Dermis blood vessel endothelial cell (primary cell): ENCODE data around the gene BMI1. TPM values are rescaled to one million over a fixed set of nuclear protein-coding genes. Genes with fewer than 3 reads are reported as not detected.

Source experiments
- DNase-seq: peaks from one replicate; pipeline ENCODE4 v3.0.0; 2010
- total RNA-seq: library from RNA; depleted of rRNA; stranded (reverse); fragments of >200 nt; gene quantifications from 2 replicates; pipeline ENCODE4 v1.2.3, GENCODE V29; 2014

BMI1 gene
- total RNA-seq, 1 donor from 2014 or later = 49.4 TPM

DNA sequence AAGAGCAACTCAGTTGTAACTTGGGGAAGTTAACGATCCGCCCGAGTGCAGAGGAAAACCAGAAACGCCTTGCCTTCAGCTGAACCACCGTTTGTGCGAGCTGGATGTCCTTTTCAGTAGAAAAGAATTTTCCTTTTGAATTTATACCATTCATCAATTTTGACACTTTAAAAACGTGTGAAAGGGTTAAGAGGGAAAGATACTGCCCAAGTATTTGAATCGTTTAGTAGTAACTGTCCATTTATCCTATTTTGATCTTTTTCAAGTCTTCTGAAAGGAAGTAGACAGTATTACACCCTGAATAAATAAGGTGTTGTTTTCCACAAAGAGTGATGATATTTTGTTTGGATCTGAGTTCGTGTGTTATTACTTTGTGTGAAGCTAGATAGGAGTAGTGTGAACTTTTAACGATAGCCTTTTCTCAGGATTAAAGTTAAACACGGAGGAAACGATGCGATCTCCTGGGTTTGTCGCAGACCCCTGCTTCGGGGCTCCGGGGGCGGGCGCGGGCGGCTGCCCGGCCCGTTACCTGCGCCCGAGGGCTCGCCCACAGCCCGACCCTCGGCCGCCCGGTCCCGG, 830 bp upstream of the BMI1 start:
- DNase-seq = no peak

DNA sequence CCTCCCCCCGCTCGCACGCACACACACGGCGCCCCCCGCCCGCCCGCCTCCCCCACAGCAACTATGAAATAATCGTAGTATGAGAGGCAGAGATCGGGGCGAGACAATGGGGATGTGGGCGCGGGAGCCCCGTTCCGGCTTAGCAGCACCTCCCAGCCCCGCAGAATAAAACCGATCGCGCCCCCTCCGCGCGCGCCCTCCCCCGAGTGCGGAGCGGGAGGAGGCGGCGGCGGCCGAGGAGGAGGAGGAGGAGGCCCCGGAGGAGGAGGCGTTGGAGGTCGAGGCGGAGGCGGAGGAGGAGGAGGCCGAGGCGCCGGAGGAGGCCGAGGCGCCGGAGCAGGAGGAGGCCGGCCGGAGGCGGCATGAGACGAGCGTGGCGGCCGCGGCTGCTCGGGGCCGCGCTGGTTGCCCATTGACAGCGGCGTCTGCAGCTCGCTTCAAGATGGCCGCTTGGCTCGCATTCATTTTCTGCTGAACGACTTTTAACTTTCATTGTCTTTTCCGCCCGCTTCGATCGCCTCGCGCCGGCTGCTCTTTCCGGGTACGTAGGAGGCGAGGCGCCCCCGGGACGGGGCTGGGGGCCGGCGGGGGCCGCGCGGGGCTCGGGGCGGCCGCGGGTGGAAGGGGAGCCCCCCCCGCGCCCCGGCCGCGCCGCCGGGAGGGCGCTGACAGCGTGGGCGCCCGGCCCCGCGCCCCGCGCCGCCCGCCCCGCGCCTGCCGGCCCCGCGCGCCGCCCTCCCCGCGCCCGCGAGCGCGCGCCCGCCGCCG, 441 bp downstream of the BMI1 start:
- DNase-seq = peak; percentile 77

DNA sequence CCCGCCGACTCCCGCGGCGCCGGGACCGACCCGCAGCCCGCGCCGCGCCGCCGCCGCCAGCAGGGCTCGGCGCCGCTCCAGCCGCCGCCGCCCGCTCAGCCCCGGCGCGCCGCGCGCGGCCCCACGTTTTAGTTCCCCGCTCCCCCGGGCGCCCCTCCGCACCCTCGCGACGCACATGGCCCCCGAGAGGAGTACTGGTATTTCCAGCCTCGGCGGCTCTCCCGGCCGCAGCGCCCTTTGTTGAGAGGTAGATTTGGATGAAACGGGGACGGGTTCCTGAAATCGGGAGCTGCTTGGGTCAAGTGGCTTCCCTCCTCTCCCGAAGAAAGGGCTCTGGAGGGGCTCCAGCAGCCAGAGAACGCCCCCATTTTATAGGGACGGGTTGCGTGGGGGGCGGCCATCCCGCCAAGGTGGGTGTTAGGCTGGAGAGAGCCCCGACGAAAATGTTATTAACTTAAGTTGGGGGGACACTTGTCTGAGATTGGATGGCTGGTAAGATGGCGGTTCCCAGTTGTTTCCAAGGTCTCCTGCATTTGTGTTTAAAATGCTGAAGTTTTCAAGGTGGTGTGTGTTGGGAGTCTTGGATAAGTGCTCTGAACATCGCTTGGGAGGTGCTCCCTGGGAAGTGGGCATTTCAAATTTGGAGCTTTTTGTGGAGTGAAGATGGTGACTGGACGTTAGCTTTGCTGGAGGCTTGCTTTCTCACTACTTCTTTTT, 1.2 kb downstream of the BMI1 start:
- DNase-seq = peak; percentile 37

DNA sequence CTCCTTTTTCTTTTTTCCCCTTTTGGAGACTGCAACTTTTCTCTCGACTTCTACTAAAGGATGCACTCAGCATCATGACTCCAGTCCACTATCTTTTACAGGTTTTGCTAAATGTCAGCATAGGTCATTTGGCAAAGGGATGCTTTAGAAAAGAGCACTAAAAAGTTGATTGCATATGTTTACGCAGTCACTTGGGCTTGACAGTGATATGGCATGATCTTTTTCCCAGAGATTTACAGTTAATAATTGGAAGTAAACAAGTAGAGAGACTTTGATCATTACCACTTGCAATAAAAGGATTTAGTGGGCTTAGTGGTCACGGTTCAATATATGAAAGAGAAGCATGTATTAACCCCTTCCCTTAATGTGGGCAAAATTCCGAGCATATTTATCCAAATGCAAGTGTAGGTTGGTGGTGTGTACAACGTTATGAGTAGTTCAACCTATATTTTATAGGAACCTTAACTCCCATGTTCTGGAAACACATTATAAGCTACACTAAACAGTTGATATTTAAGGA, 1.8 kb downstream of the BMI1 start:
- DNase-seq = no peak

DNA sequence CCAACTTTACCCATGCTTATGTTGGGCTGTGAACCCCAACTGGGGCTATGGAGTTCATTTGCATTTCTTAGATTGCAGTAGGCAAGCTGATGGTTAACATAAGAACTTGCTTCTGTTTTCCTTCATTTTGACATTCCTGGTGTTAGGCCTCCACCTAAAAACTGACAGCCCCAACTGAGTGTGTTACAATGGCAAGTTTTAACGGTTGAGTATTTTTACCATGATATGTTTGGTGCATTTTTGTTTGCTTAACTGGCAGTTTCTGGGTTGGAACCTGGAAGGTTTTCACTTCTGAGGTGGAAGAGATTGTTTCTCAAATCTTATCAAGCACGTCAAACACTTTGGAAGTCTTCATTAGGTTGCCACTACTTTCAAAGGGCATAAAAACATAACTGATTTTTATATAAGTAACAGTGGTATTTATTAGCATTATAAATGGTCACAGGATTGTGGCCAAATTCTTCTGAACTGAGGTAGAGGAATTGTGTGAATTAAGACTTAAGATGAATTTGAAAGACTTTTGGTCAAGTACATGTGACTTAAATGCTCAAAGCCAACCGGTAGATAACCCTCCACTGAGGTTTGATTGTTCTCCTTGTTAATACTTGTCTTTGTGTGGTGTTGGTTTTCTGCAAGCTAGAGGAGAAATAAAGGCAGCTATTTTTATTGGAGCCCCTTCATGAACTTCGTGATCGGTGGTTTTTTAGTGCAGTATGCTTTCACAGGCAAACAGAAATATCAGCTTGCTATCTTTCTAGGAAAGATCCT, 2.8 kb downstream of the BMI1 start:
- DNase-seq = no peak

DNA sequence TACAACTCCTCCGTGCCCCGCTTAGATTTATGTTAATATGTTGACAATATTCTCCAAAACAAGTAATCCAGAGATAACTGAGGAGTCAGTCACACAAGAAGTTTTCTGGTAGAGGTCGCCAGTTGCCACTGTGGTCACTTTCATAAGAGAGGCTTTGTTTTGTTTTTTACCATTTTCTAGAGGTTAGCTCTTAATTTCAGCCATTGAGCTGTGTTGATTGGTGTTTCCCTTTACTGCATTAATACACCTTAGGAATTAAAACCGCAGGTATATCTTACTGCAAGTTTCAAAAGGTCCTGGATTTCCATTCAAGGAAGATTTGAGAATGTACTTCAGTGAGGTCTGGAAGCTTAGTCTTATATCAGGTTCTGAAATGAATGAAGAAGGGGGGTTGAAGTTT, 3.5 kb downstream of the BMI1 start:
- DNase-seq = no peak

DNA sequence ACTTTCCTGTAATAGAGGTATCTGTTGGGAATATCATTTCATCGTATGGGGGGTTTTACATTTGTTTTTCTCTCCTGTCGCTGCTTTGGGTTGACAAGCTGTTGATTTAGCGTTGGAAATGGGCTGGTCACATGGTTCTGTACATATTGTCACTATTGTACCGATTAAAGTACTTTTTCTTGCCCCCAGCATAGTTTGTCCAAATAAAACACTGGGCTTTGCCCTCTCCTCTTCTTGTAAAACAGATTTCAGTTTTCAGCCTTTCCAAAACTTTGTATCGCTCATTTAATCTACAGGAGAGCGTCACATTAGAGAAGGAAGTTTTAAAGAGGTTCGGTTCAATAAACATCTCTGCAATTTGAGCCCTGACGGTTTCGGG, 4.0 kb downstream of the BMI1 start:
- no peak for DNase-seq

DNA sequence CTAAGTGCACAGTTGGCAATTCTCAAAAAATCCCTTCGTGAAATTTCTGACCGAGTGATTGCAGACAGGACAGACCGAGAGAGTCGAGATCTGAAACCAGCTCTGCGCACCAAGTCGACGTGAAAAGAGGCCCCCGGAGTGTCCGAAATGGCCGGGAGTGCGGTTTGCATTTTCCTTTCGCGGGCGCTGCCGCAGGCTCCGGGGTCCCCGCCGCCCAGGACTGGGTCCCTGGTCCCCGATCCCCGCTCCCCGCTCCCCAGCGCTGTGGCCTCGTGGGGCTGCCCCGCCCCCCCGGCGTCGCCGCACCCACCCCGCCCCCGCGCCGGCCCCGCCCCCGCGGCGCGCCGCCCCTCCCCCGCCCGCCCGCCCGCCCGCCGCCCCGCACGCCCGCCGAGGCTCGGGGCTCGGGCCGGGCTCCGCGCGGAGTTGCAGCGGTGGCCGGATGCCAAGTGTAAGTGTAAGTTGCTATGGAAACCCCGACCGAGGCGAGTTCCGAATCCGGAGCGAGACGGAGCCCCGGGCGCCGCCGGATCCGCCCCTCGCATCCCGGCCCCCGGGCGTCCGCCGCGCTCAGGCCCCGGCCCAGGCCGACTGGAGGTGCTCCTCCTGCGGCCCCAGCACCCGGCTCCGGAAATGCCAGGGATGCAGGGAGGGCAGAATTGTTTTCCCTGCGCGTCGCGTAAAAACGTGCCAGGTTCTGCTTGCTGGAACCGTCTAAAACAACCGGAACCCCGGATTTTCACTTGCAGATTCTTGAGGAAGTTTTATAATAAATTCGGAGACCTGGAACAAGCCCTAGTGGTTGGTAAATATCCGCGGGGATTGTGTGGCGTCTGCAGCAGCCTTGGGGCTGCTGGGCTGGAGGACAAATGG, 4.6 kb downstream of the BMI1 start:
- peak; percentile 70 for DNase-seq

DNA sequence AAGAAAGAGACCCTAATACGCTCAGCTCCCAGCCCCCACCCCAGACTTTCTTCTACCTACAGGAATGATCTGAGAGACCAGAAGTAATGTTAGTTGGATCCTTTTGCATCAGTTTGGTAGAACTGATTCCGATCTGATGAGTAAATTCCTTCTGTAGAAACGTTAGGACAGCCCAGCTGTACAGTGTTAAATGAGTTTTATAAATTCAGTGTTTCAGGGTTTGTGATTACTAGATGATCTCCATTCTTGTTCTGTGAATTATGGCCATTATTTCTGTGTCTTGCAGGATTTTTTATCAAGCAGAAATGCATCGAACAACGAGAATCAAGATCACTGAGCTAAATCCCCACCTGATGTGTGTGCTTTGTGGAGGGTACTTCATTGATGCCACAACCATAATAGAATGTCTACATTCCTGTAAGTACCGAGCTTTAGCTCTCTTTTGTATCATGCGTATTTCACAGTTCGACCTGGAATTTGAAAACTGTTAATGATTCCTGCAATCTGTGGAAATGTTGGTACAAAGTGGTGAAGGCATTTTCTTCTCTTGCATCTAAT, 5.3 kb downstream of the BMI1 start:
- no peak for DNase-seq

DNA sequence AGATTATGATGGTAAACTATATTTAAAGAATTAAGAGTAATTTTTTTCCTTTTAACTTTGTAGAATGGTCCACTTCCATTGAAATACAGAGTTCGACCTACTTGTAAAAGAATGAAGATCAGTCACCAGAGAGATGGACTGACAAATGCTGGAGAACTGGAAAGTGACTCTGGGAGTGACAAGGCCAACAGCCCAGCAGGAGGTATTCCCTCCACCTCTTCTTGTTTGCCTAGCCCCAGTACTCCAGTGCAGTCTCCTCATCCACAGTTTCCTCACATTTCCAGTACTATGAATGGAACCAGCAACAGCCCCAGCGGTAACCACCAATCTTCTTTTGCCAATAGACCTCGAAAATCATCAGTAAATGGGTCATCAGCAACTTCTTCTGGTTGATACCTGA, 8.3 kb downstream of the BMI1 start:
- DNase-seq = no peak

DNA sequence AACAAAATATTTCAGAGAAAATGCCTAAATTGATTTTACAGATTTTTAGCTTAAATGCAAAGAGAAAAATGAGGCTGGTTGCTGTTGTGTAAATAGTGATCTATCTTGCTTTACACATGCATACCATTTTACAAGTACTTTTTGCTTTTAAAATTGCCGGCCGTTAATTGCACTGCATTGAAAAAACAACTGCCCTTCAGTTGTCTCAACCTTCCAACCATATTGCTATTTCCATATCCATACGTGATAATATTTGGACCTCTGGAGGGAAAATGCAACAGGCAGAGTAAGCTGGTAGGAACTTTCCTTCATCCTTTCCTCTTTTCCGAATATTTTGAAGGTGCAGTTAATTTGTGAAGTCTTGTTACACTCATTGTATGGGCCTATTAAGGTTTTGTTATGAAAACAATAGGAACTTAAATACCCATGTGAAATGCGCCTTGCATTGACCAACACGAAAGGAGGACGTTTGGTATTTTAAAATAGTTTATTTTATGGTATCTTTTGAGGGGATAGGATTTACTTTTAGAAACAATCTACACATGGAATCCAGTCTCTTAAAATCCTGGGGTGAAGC, 11.3 kb downstream of the BMI1 start:
- DNase-seq = no peak

DNA sequence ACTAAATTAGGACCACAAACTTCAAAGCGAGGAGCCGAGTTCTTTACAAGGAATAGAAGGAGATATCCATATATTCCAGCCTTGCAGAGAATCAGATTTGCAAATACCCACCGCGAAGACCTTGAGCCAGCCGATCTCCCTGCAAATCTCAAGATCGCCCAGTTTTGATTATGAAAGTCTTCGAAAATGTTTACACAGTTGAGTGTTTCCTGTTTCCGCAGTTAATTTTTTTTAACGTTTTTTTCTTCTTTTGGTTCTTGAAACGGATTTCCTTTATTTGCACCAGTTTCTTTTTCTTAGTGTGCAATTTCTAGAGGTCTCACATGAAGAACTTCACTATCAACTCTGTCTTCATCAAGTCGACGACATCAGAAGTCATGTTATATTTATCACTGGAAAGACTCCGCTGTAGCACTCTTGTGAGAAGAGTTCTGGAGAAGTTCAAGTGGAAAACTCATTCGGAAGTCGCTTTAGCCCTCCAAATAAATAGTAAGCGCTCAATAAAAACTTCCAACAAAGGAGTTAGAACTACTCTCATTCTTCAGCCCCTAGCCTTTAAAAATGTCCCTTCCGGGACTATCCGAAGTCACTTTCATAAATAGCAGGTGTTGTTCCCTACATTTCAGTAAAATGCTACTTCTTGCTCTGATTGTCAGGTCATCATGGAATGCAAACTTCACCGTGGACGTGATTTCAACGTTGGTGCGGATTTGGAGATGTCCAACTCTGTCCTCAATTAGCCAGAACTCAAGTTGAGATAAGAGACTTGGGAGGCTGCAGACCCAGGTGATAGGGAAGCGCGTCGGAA, 12.5 kb downstream of the BMI1 start:
- no peak for DNase-seq

DNA sequence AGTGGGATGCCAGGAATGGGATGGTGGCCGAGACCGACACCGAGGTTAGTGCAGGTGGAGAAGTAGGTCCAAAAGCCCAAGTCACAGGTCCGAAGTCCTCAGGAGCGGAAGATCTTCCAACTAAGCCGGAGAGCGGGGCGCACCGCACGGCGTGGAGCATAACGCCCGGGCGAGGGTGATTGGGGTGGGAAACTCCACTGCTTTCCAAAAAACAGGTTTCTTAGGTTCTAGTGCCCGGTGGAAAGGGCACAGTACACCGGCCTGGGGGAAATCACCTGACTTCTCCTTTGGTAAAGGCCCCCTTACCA, 13.0 kb downstream of the BMI1 start:
- no peak for DNase-seq

DNA sequence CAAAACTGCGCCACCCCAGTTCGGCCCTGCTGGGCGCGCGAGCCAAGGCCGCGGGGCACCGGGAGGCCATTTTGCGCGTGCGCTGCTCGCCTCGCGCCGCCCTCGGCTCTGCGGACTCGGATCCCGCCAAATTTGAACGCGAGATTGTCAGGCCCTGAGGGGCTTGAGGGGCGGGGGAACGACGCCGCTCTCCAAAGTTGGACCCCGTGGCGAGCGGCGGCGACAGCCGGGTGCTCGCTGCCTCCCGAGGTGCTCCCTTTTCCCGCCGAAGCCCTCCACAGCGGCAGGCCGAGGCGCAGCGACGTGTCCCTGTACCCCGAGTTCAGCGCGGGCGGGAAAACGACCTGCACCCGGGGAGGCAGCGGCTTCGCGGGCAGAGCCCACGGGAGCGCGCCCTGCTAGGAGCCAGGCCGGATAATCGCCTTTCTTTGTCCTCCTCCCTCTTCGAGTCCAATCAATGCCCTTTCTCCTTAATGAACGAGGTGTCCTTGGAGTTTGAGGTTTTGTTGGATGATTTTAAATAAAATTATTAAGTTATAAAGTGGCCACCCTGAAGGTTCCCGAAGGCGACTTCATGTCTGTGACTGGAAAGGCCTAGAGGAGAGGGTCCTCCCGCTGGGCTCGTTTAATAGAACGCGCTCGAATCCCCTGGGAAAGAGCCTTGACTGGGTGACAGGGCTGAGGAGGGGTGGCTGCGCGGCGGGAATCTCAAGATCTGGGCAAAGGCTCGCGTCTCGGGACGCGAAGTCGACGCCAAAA, 13.7 kb downstream of the BMI1 start:
- peak; percentile 35 for DNase-seq

DNA sequence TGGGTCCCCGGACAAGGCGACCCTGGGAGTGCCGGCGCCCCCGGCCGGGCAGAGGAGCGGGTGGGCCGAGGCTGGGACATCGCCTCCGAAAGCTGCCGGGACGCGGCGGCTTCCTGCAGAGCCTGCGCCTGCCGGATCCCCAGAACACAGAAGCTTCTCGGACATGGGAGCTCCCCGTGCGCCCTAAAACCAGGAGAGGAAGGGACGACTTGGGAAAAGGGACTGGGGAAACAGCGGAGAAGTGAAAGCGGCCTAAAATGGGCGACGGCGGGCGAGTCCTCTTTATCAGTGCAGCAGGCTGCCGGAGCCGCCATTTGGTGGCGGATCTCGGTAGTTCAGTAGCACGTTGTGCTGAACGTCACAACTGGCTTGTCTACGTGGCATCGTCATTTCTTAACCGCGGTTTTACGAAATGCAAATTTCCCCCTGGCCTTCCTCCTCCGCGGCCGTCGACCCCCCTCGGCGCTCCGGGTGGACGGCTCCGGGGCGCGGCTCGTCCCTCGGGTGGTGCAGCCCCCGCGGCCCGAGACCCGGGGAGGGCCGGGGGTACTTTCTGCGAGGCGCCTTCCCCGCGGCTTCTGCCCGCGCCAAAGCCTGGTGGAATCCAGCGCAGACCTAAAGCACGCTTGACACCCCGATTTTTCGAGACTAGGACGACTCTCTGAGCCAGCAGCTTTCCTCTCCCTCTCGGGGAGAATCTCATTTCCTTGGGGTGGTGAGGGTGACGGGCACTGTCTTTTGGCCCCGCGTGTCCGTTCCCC, 14.5 kb downstream of the BMI1 start:
- peak; percentile 64 for DNase-seq

DNA sequence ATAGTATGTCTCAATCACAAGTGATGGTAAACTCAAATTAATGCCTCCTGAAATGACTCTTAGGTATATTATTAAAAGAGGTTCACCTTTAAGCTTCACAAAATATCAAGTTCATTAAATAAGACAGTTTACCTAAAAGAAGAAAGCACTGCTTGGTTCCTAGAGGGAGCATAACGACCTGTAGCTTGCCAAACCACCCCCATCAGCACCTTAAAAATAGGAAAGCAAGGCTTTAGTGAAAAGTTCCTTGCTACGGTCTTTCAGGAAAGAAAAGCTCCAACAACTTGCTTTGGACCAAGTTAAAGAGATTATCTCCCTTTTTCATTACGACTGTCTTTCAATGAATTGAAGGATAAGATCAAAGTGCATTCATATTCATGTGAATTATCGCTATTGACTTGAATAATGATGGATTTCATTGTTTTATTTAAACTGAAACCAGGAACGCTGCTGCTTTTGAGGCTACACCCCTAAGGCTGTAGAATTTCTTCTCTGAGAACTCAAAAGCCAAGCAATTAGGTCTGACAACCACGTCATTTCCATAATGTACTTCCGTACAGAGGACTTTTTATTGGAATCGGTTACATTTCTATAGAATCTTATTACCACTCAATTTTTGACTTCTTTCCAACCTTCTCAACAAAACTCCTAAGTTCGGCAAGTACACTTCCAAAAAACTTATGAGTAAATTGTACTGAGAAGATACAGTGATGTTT, 17.4 kb downstream of the BMI1 start:
- no peak for DNase-seq

DNA sequence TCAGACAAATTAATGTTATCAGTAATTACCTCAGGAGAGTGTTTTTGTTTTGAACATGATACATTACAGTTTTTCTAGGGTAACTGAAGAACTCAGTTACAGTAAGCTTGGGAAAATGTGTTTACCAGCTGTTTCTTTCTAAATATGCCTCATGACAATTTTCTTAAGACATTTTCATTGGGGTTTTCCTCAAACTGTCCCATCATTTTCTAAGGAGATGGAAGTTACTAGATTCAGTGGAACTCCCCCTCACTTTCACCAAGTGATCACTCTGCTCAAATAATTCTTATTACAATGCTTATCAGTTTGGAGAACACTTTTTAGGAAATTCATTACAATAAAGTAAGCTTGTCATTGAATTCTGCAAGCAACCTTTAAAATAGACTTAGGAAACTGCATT, 18.0 kb downstream of the BMI1 start:
- no peak for DNase-seq

DNA sequence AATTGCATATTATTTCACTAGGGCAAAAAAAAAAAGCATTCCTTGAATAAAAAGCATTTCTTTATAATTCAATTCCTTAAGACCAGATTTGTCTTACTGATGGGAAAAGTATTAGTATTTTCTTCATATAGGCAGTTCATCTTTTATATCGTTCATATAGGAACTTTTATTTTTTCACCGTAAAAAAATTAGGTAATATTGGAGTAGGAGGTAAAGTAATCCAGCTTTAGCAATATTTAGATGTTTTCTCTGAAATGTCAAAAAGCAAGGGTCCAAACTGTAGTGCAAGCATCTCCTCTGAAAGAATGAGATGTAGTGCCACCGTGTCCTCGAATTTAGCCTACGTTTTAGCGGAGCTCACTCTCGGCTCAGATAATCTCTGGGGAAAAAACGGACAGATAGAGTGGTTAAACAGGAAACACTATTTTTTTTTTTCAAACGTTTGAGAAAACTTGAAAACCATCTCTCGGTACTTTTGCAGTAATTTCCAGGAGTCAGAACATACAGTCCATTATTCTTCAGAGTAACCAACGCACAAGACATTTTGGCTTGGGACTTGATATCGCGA, 18.9 kb downstream of the BMI1 start:
- DNase-seq = no peak
